IMR-90 (cell line): ENCODE measurements around the gene PHF21B. TPM values are rescaled to one million over a fixed set of nuclear protein-coding genes. Genes with fewer than 3 reads are reported as not detected.

Experiments
- ATAC-seq: fragments of 200-7000 bp; cut with Tn5 transposase; 2 replicates; pipeline ENCODE4 v1.9.1; 2020; ENCODE audit warnings: low read depth, mild to moderate bottlenecking, moderate library complexity
- BruUV-seq: library from RNA; stranded (reverse); fragments of 400-500 nt; replicated peaks from 2 replicates; lab custom pipeline; 2021; lab: Mats Ljungman, UMichigan
- CTCF ChIA-PET: fragments of 300-600 bp; formaldehyde crosslinking; extraction: SDS; loops from one replicate; lab custom pipeline; 2021; ENCODE audit warnings: antibody characterized with exemption; lab: Yijun Ruan, JAX
- POLR2A ChIA-PET: fragments of 300-600 bp; sonication (Branson Sonifier 250); formaldehyde crosslinking; loops from one replicate; lab custom pipeline; 2022; ENCODE audit warnings: antibody characterized with exemption; ENCODE audit not compliant: unreplicated experiment; lab: Charles Lee
- DNase-seq: peaks from one replicate; pipeline ENCODE4 v3.0.0; 2013
- H2AFZ ChIP-seq: replicated peaks from 2 replicates; pipeline ENCODE3; 2013; ENCODE audit warnings: low read length, mild to moderate bottlenecking; ENCODE audit not compliant: poor library complexity
- H2AK5ac ChIP-seq: 2 replicates; pipeline ENCODE4 v1.6.1; 2013; ENCODE audit warnings: low read depth, low read length, inconsistent platforms
- H2AK9ac ChIP-seq: replicated peaks from 2 replicates; pipeline ENCODE3; 2013; ENCODE audit warnings: mild to moderate bottlenecking, low read depth, low read length, moderate library complexity; ENCODE audit not compliant: poor library complexity
- H2BK120ac ChIP-seq: 2 replicates; pipeline ENCODE4 v1.6.1; 2013; ENCODE audit warnings: low read depth, low read length, inconsistent platforms
- H2BK15ac ChIP-seq: 3 replicates; pipeline ENCODE4 v1.6.1; 2013; ENCODE audit warnings: low read depth, low read length, inconsistent platforms
- H2BK20ac ChIP-seq: 2 replicates; pipeline ENCODE4 v1.6.1; 2013; ENCODE audit warnings: low read depth, mild to moderate bottlenecking, inconsistent platforms, low read length, moderate library complexity
- H2BK5ac ChIP-seq: 2 replicates; pipeline ENCODE4 v1.6.1; 2013; ENCODE audit warnings: mild to moderate bottlenecking, low read depth, low read length, inconsistent platforms; ENCODE audit not compliant: poor library complexity, severe bottlenecking
- H3K14ac ChIP-seq: replicated peaks from 2 replicates; pipeline ENCODE4 v1.6.1; 2013; ENCODE audit warnings: low read depth, low read length, inconsistent platforms
- H3K18ac ChIP-seq: 2 replicates; pipeline ENCODE4 v1.6.1; 2013; ENCODE audit warnings: low read depth, low read length, control low read depth
- H3K23ac ChIP-seq: 2 replicates; pipeline ENCODE4 v1.6.1; 2013; ENCODE audit warnings: low read depth, low read length, inconsistent platforms
- H3K27ac ChIP-seq: 2 replicates; pipeline ENCODE4 v1.5.1; 2013; ENCODE audit warnings: mild to moderate bottlenecking, control low read depth, low read length; ENCODE audit not compliant: insufficient read depth
- H3K27me3 ChIP-seq: 2 replicates; pipeline ENCODE4 v1.6.1; 2013; ENCODE audit warnings: low read length; ENCODE audit not compliant: control insufficient read depth, insufficient read depth
- H3K36me3 ChIP-seq: 2 replicates; pipeline ENCODE4 v1.6.1; 2013; ENCODE audit warnings: low read length, mixed read lengths; ENCODE audit not compliant: control insufficient read depth, insufficient read depth
- H3K4ac ChIP-seq: 2 replicates; pipeline ENCODE4 v1.6.1; 2013; ENCODE audit warnings: low read depth, low read length, inconsistent platforms
- H3K4me1 ChIP-seq: 2 replicates; pipeline ENCODE4 v1.6.1; 2013; ENCODE audit warnings: low read length, mixed read lengths; ENCODE audit not compliant: control insufficient read depth, insufficient read depth
- H3K4me2 ChIP-seq: 2 replicates; pipeline ENCODE4 v1.6.1; 2013; ENCODE audit warnings: low read depth, mild to moderate bottlenecking, control low read depth, low read length, moderate library complexity
- H3K4me3 ChIP-seq: 2 replicates; pipeline ENCODE4 v1.5.1; 2013; ENCODE audit warnings: low read depth, mild to moderate bottlenecking, control low read depth, low read length, moderate library complexity; ENCODE audit not compliant: insufficient read depth
- H3K56ac ChIP-seq: 2 replicates; pipeline ENCODE4 v1.6.1; 2013; ENCODE audit warnings: low read length, inconsistent platforms; ENCODE audit not compliant: insufficient read depth; ENCODE audit errors: extremely low read depth
- H3K79me1 ChIP-seq, 2 experiments: 2 replicates each; pipeline ENCODE4 v1.6.1; 2013; ENCODE audit warnings: low read length in 2 of 2, inconsistent platforms in 1 of 2, low read depth in 1 of 2
- H3K9ac ChIP-seq: 2 replicates; pipeline ENCODE4 v1.6.1; 2013; ENCODE audit warnings: low read depth, low read length, control low read depth
- H3K9me1 ChIP-seq: 2 replicates; pipeline ENCODE4 v1.6.1; 2013; ENCODE audit warnings: low read length, inconsistent platforms; ENCODE audit not compliant: insufficient read depth
- H3K9me3 ChIP-seq: 2 replicates; pipeline ENCODE4 v1.6.1; 2013; ENCODE audit warnings: low read length; ENCODE audit not compliant: control insufficient read depth, insufficient read depth
- H4K20me1 ChIP-seq: 2 replicates; pipeline ENCODE4 v1.6.1; 2013; ENCODE audit warnings: low read length, inconsistent platforms; ENCODE audit not compliant: insufficient read depth
- H4K5ac ChIP-seq: 2 replicates; pipeline ENCODE4 v1.6.1; 2013; ENCODE audit warnings: mild to moderate bottlenecking, low read depth, low read length, control low read depth
- H4K8ac ChIP-seq, 2 experiments: 2 replicates each; pipeline ENCODE4 v1.6.1; 2013; ENCODE audit warnings: low read depth in 2 of 2, low read length in 2 of 2, control low read depth in 1 of 2, inconsistent platforms in 1 of 2
- H4K91ac ChIP-seq: 2 replicates; pipeline ENCODE4 v1.6.1; 2013; ENCODE audit warnings: low read depth, low read length, inconsistent platforms; ENCODE audit not compliant: insufficient read depth
- CEBPB ChIP-seq: IDR thresholded peaks from 2 replicates; pipeline ENCODE4 v1.6.1; 2012; ENCODE audit warnings: low read depth, low read length, improper control_type of control experiment
- CHD1 ChIP-seq: IDR thresholded peaks from 2 replicates; pipeline ENCODE4 v1.6.1; 2012; ENCODE audit warnings: low read depth, low read length, improper control_type of control experiment
- FOS ChIP-seq: fragments of 150-350 bp; IDR thresholded peaks from 2 replicates; pipeline ENCODE4 v1.6.1; 2016; ENCODE audit warnings: low read depth, low read length
- MAFK ChIP-seq: IDR thresholded peaks from 2 replicates; pipeline ENCODE4 v1.6.1; 2012; ENCODE audit warnings: low read depth, low read length, improper control_type of control experiment
- MAZ ChIP-seq: IDR thresholded peaks from 2 replicates; pipeline ENCODE4 v1.6.1; 2012; ENCODE audit warnings: low read depth, mild to moderate bottlenecking, low read length, improper control_type of control experiment, moderate library complexity, borderline replicate concordance
- MXI1 ChIP-seq: IDR thresholded peaks from 2 replicates; pipeline ENCODE4 v1.6.1; 2012; ENCODE audit warnings: low read depth, mild to moderate bottlenecking, low read length, moderate library complexity, borderline replicate concordance
- NFE2L2 ChIP-seq: fragments of 150-350 bp; IDR thresholded peaks from 2 replicates; pipeline ENCODE4 v1.6.1; 2016; ENCODE audit warnings: low read depth, mild to moderate bottlenecking, low read length
- POLR2A ChIP-seq: IDR thresholded peaks from 2 replicates; pipeline ENCODE4 v1.6.1; 2012; ENCODE audit warnings: mild to moderate bottlenecking, low read depth, low read length
- RAD21 ChIP-seq: IDR thresholded peaks from 2 replicates; pipeline ENCODE4 v1.6.1; 2012; ENCODE audit warnings: low read length, improper control_type of control experiment
- RCOR1 ChIP-seq: IDR thresholded peaks from 2 replicates; pipeline ENCODE4 v1.6.1; 2012; ENCODE audit warnings: mild to moderate bottlenecking, low read length, improper control_type of control experiment; ENCODE audit not compliant: insufficient replicate concordance
- RFX5 ChIP-seq: IDR thresholded peaks from 2 replicates; pipeline ENCODE4 v1.8.0; 2012; ENCODE audit warnings: low read depth, mild to moderate bottlenecking, low read length, moderate library complexity
- SMC3 ChIP-seq: fragments of 150-350 bp; IDR thresholded peaks from 2 replicates; pipeline ENCODE4 v1.6.1; 2016; ENCODE audit warnings: low read depth, mild to moderate bottlenecking, antibody characterized with exemption, low read length, moderate library complexity
- WGBS, 2 experiments: methylation state at CpG; one replicate each; pipeline versions ENCODE4 v1.1.5 to v1.1.7; 2013; ENCODE audit warnings: missing lambda C conversion rate in 2 of 2; ENCODE audit not compliant: insufficient read length in 1 of 2; ENCODE audit errors: extremely low coverage in 2 of 2; 5-methylcytosine and 5-hydroxymethylcytosine counted together
- dilution Hi-C: fragments of 300-500 bp; cut with HindIII; formaldehyde crosslinking; loops from one replicate; pipeline ENCODE4 v1.14.3; 2018; ENCODE audit warnings: low sequenced_read_pairs; ENCODE audit not compliant: unreplicated experiment
- in situ Hi-C: fragments of 300-500 bp; cut with MboI; formaldehyde crosslinking; loops from 3 replicates; pipeline ENCODE4 v1.14.3; 2019; ENCODE audit warnings: low sequenced_read_pairs, inconsistent platforms, mixed read lengths
- intact Hi-C: fragments of 100-400 bp; cut with micrococcal nuclease; formaldehyde crosslinking; loops from 2 replicates; pipeline ENCODE4 v1.10.0; 2022
- polyA plus RNA-seq, 3 experiments: library from polyadenylated mRNA; depleted of rRNA; stranded (reverse); fragments of >200 nt; gene quantifications; 2 replicates each; pipeline ENCODE4 v1.2.3, GENCODE V29; 2012; ENCODE audit warnings: low replicate concordance in 1 of 3
- total RNA-seq: library from RNA; depleted of rRNA; stranded (reverse); fragments of >200 nt; gene quantifications from 2 replicates; pipeline ENCODE4 v1.2.3, GENCODE V29; 2012
- TF ChIP-seq, protein P1 (sequence below): fragments of 150-350 bp; IDR thresholded peaks from 2 replicates; pipeline ENCODE4 v1.6.1; 2016; ENCODE audit warnings: low read depth, mild to moderate bottlenecking, low read length, moderate library complexity, borderline replicate concordance
- TF ChIP-seq, protein P2 (sequence below): fragments of 150-350 bp; IDR thresholded peaks from 2 replicates; pipeline ENCODE4 v1.6.1; 2017; ENCODE audit warnings: mild to moderate bottlenecking, antibody characterized with exemption, low read length, low read depth
- TF ChIP-seq, protein P3 (sequence below): conservative IDR thresholded peaks from 2 replicates; pipeline ENCODE4 v1.5.1; 2012; ENCODE audit warnings: mild to moderate bottlenecking, low read depth, low read length, improper control_type of control experiment

The PHF21B gene
- total and polyA plus RNA-seq, 2 of the 4 experiments (the other 2 are of a cell fraction) = 0.02 TPM; not detected in 1

DNA sequence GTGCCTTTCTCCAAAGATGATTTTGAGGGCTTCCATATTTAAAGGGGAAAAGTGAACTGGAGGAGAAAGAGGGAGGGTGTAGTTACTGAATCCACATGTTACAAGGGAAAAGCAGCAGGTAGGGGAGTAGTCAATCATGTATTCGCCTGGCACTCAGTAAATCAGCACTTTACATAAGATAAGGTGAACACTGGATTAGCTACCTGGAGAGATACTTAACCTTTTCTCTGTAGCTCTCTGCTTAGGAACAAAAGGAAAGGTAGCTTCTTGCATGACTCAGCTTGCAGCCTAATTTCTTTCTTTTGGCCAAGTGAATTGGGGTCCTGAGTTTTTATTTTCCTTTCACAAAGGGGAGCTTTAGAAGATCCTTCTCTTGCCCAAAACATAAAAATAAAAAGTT is 43.3 kb upstream of the PHF21B start:
- H3K79me1 ChIP-seq = no peaks in the 10 kb centered on the region
- no peak for ATAC-seq

More for the DNA sequence above, 43.3 kb upstream of the PHF21B start:
- Histone ChIP-seq H4K8ac (no peak overlapping the region), H3K9me3 (no peaks in the 10 kb centered on the region), H3K4me3 (no peak overlapping the region), H3K18ac (no peak overlapping the region), H2BK5ac (no peak overlapping the region), H3K4me2 (no peak overlapping the region), H2AK5ac (no peak overlapping the region), H3K23ac (no peak overlapping the region), H2BK120ac (no peak overlapping the region), H2AK9ac (no peak overlapping the region), H3K14ac (no peak overlapping the region), H3K9ac (no peak overlapping the region), H2BK15ac (no peak overlapping the region), H2BK20ac (no peak overlapping the region), H4K20me1 (no peaks in the 10 kb centered on the region), H3K56ac (no peak overlapping the region), H4K5ac (no peak overlapping the region), H2AFZ (no peak overlapping the region), H3K27ac (no peak overlapping the region), H4K91ac (no peak overlapping the region), H3K36me3 (no peaks in the 10 kb centered on the region), H3K4ac (no peak overlapping the region), H3K4me1 (no peaks in the 10 kb centered on the region), H3K27me3 (peaks cover 32% of the 10 kb centered on the region), H3K9me1 (no peaks in the 10 kb centered on the region)
- ChIA-PET POLR2A (no interaction called here), CTCF (no interaction called here)
- intact Hi-C loops (no loop called here), in situ Hi-C loops (no loop called here), dilution Hi-C loops (no loop called here)
- no CpG with 5 or more reads among the region's 1 CpG for WGBS, 2 experiments
- BruUV-seq = no TSS peak
- no peak for DNase-seq
- TF ChIP-seq RFX5 (no peak), MAFK (no peak), CHD1 (no peak), CEBPB (no peak), MXI1 (no peak), FOS (no peak), SMC3 (no peak), NFE2L2 (no peak), RAD21 (no peak), MAZ (no peak), RCOR1 (no peak), POLR2A (no peak)
- TF ChIP-seq, protein P1, sequence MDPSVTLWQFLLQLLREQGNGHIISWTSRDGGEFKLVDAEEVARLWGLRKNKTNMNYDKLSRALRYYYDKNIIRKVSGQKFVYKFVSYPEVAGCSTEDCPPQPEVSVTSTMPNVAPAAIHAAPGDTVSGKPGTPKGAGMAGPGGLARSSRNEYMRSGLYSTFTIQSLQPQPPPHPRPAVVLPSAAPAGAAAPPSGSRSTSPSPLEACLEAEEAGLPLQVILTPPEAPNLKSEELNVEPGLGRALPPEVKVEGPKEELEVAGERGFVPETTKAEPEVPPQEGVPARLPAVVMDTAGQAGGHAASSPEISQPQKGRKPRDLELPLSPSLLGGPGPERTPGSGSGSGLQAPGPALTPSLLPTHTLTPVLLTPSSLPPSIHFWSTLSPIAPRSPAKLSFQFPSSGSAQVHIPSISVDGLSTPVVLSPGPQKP = no peak
- TF ChIP-seq, protein P2, sequence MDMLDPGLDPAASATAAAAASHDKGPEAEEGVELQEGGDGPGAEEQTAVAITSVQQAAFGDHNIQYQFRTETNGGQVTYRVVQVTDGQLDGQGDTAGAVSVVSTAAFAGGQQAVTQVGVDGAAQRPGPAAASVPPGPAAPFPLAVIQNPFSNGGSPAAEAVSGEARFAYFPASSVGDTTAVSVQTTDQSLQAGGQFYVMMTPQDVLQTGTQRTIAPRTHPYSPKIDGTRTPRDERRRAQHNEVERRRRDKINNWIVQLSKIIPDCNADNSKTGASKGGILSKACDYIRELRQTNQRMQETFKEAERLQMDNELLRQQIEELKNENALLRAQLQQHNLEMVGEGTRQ = no peak
- TF ChIP-seq, protein P3, sequence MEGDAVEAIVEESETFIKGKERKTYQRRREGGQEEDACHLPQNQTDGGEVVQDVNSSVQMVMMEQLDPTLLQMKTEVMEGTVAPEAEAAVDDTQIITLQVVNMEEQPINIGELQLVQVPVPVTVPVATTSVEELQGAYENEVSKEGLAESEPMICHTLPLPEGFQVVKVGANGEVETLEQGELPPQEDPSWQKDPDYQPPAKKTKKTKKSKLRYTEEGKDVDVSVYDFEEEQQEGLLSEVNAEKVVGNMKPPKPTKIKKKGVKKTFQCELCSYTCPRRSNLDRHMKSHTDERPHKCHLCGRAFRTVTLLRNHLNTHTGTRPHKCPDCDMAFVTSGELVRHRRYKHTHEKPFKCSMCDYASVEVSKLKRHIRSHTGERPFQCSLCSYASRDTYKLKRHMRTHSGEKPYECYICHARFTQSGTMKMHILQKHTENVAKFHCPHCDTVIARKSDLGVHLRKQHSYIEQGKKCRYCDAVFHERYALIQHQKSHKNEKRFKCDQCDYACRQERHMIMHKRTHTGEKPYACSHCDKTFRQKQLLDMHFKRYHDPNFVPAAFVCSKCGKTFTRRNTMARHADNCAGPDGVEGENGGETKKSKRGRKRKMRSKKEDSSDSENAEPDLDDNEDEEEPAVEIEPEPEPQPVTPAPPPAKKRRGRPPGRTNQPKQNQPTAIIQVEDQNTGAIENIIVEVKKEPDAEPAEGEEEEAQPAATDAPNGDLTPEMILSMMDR = no peak
